HG03060 (cell line): ENCODE measurements around the gene TMEM86B.
"Not testable (repeated sequence)": the region's sequence is repeated elsewhere in the genome, so short reads cannot be mapped to it uniquely, and the experiment has no call there.

Source experiments
- ATAC-seq: cut with Tn5 transposase; IDR thresholded peaks from one replicate; pipeline ENCODE4 v1.9.1; 2021; ENCODE audit warnings: low read depth, moderate number of reproducible peaks; ENCODE audit not compliant: unreplicated experiment

The TMEM86B gene

GRCh38 chr19:55242517-55242916 is 14.0 kb upstream of the TMEM86B start:
- ATAC-seq = no peak

- no peak for ATAC-seq
These were observed 13.4 kb upstream of the TMEM86B start for GRCh38 chr19:55241935-55242464.

- ATAC-seq = no peak
These were observed 12.8 kb upstream of the TMEM86B start for GRCh38 chr19:55241143-55241934.

- no peak for ATAC-seq
These were observed 12.1 kb upstream of the TMEM86B start for GRCh38 chr19:55240713-55241020.

- ATAC-seq = no peak
These were observed 10.4 kb upstream of the TMEM86B start for GRCh38 chr19:55239004-55239403.

GRCh38 chr19:55238030-55238429 is 9.5 kb upstream of the TMEM86B start:
- no peak for ATAC-seq

GRCh38 chr19:55232986-55233385 is 4.4 kb upstream of the TMEM86B start:
- no peak for ATAC-seq

GRCh38 chr19:55232286-55232602 is 3.7 kb upstream of the TMEM86B start:
- ATAC-seq = no peak

- no peak for ATAC-seq
These were observed 3.1 kb upstream of the TMEM86B start for GRCh38 chr19:55231391-55232285.

- ATAC-seq = no peak
These were observed 2.2 kb upstream of the TMEM86B start for GRCh38 chr19:55230780-55231179.

GRCh38 chr19:55230329-55230728 is 1.8 kb upstream of the TMEM86B start:
- ATAC-seq = no peak

GRCh38 chr19:55229789-55230182 is 1.2 kb upstream of the TMEM86B start:
- no peak for ATAC-seq

- no peak for ATAC-seq
These were observed 704 bp upstream of the TMEM86B start for GRCh38 chr19:55229145-55229788.

GRCh38 chr19:55228015-55228391 is 560 bp downstream of the TMEM86B start:
- no peak for ATAC-seq

GRCh38 chr19:55227241-55228014 is 1.1 kb downstream of the TMEM86B start:
- no peak for ATAC-seq

GRCh38 chr19:55226788-55227187 is 1.8 kb downstream of the TMEM86B start:
- ATAC-seq = no peak

GRCh38 chr19:55226273-55226672 is 2.3 kb downstream of the TMEM86B start:
- no peak for ATAC-seq

- ATAC-seq = no peak
These were observed 3.1 kb downstream of the TMEM86B start for GRCh38 chr19:55225415-55225958.

GRCh38 chr19:55224679-55225414 is 3.7 kb downstream of the TMEM86B start:
- ATAC-seq = not testable (repeated sequence)
